GM18511 (cell line): Measurements from ENCODE around the gene PTPRO.

Experiments used
- ATAC-seq: cut with Tn5 transposase; IDR thresholded peaks from one replicate; pipeline ENCODE4 v1.9.1; 2021; ENCODE audit warnings: mild to moderate bottlenecking, moderate library complexity; ENCODE audit not compliant: unreplicated experiment

Gene PTPRO

DNA sequence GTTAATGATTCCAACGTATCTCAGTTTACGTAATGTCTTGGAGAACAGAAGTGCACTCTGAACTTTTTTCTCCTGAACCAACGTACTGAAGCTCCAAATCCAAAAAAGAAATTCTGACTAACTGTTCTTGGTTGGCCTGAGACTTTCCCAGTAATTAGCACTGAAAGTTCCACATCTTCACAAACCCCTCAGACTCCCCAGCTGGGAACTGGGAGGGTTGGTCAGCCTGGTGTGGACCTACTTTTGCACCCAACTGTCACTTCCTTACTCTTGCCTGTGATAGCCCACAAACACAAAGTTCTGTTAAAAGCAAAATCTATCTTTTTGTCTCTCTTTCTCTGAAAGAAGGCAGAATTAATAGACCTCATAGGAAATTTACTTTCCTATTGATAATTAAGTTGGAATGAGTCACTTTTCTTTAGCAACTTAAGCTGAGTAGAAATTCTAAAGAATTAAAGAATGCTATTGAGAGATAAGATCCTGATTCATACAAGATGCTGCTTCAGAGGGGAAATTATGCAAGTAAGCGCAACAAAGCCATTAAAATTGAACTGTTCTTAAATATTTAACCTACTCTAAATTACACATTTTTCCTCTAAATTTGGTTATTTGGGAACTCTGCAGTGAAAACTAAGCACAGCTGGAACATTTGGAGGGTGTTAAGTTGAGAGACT lies 311.8 kb downstream of the PTPRO start:
- ATAC-seq, result no peak

DNA sequence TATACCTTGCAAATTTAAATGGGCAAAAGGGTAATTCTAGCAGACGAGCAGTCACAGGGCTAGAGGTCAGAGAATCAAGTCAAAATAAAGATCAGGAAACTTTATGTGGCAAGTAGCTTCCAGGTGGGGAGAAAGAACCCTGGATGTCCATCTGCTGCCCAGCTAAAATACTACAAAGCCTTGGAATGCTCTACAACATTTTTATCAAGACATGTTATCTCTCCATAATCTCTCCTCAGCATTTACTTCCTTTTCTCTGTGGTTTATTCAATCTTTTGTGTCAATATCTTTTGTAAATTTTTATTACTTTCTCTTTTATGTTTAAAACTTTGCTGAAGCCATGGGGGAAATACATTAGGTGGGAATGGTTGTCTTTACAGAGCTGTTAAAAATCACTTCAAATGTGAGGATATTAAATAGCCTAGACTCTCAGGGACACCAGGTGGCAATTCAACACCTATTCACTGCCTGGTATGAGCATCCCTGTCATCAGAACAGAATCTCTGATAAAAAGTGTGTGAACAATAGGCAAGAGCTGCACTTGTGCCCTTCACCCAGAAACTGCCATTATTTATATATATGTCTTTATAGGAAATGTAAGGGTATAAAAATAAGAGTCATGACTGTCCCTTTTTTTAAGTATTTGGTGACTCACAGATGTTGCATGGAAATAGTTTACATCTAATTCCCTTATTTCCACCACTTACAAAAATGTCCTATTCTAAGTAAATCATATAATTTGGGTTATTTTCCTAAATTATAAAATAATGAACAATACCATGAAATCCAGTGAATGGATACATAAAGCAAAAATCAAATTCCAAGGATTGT lies 314.0 kb downstream of the PTPRO start:
- ATAC-seq, result no peak

DNA sequence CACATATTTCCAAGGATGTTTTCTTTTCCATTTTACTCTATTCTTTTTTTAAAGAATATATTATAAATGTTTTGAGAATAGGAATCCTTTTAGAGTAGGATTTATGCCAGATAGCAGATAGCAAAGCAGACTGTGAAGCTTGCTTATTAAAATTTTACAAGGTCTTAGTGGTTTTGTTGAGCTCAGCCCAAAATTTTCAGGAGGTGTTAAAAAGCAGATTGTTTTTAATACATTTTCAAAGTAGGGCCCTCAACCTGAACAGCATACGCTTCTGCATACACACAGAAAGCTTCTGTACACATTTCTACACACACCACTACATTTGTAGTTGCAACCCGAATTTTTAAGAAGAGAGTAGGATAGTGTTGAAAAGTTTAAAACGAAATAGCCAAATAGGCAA lies 315.9 kb downstream of the PTPRO start:
- no peak for ATAC-seq

DNA sequence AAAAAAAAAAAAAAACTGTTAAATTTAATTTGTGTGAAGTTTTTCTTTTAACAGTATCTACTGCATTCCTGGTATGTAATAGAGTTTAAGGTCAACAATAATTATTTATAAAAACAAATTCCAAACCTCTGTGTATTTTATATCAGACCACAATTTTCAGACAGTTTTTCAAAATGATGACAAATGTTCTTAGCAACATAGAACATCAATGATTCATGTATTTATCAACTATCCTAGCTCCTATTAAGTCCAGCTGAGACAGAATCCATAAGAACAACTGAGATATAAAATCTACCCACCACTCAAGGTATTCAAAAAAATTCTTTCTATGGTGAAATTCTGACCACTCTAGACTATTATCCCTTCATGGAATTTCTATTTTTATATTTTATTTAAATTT lies 322.4 kb downstream of the PTPRO start:
- no peak for ATAC-seq

DNA sequence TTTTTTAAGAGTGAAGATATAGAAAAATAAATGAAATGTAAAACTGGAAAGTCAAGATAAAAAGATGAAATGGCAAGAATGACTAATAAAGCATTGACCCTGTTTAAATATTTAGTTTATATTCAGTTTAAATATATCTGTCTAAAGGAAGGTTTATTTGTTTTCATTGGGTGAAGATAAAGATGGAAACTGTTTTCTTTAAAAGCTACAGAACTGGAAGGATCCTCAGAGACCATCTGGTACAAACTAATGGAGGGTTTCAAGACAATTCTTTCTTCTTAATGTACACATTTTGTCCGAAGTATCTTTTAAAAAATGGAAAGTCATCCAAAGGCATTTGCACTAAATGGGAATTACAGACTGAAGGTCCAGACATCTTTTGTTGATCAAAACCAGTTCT lies 324.3 kb downstream of the PTPRO start:
- ATAC-seq, result no peak
